Endothelial cell of umbilical vein (primary cell): Measurements from ENCODE around the gene BUB1. TPM values are rescaled to one million over a fixed set of nuclear protein-coding genes. Genes with fewer than 3 reads are reported as not detected.

Experiments
- BruUV-seq: library from RNA; stranded (reverse); fragments of 400-500 nt; replicated peaks from 2 replicates; lab custom pipeline; 2021; lab: Mats Ljungman, UMichigan
- CTCF ChIA-PET: fragments of 300-600, 350-600 bp; sonication (Branson Sonifier 250); formaldehyde crosslinking; loops from one replicate; lab custom pipeline; 2021; ENCODE audit warnings: antibody characterized with exemption, inconsistent platforms; lab: Charles Lee
- POLR2A ChIA-PET: fragments of 300-600, 350-600 bp; sonication (Branson Sonifier 250); formaldehyde crosslinking; loops from one replicate; lab custom pipeline; 2021; ENCODE audit warnings: antibody characterized with exemption, inconsistent platforms; lab: Charles Lee
- DNase-seq: peaks from one replicate; pipeline ENCODE4 v3.0.0-alpha.2; 2011; ENCODE audit warnings: low read depth, low spot score
- FAIRE-seq: peaks from 2 replicates; lab custom pipeline; 2011; peaks lifted over from hg19 to GRCh38; lab: Jason Lieb, UNC
- H2AFZ ChIP-seq: 2 replicates; pipeline ENCODE4 v1.6.0; 2012; ENCODE audit warnings: low read depth, low read length, control low read depth, inconsistent platforms
- H3K27ac ChIP-seq: 2 replicates; pipeline ENCODE4 v1.5.1; 2011; ENCODE audit warnings: low read depth, mild to moderate bottlenecking, control low read depth, low read length, moderate library complexity; ENCODE audit not compliant: insufficient read depth
- H3K27me3 ChIP-seq, 2 experiments: 2 replicates each; pipeline versions ENCODE4 v1.6.0 to v1.6.1; 2011; ENCODE audit warnings: low read length in 2 of 2, mixed read lengths in 1 of 2; ENCODE audit not compliant: control insufficient read depth in 2 of 2, insufficient read depth in 2 of 2
- H3K36me3 ChIP-seq, 2 experiments: 2 replicates in 1 of 2; 3 replicates in 1 of 2; pipeline ENCODE4 v1.5.1; 2011; ENCODE audit warnings: low read length in 2 of 2, mild to moderate bottlenecking in 1 of 2, moderate library complexity in 1 of 2; ENCODE audit not compliant: control insufficient read depth in 2 of 2, insufficient read depth in 2 of 2; ENCODE audit errors: extremely low read depth in 1 of 2
- H3K4me1 ChIP-seq: 3 replicates; pipeline ENCODE4 v1.5.1; 2011; ENCODE audit warnings: mild to moderate bottlenecking, low read length; ENCODE audit not compliant: control insufficient read depth, insufficient read depth; ENCODE audit errors: extremely low read depth
- H3K4me2 ChIP-seq: 2 replicates; pipeline ENCODE4 v1.6.1; 2011; ENCODE audit warnings: low read length, control low read depth, mixed read lengths; ENCODE audit not compliant: insufficient read depth
- H3K4me3 ChIP-seq, 3 experiments: fragments of 200-600 bp in 1 of 3; sonication (generic), shearing (Covaris generic) in 1 of 3; replicated peaks in 1 of 3; 2 replicates each; pipeline ENCODE4 v1.5.1; 2011 to 2016; ENCODE audit warnings: control low read depth in 3 of 3, low read length in 3 of 3, mild to moderate bottlenecking in 2 of 3, inconsistent platforms in 1 of 3, low read depth in 1 of 3, moderate library complexity in 1 of 3; ENCODE audit not compliant: insufficient read depth in 1 of 3
- H3K79me2 ChIP-seq: 2 replicates; pipeline ENCODE4 v1.6.0; 2012; ENCODE audit warnings: low read length, inconsistent platforms; ENCODE audit not compliant: control insufficient read depth, insufficient read depth
- H3K9ac ChIP-seq: replicated peaks from 2 replicates; pipeline ENCODE3; 2011; ENCODE audit warnings: low read length, control low read depth; ENCODE audit not compliant: insufficient read depth; ENCODE audit errors: extremely low read depth
- H3K9me1 ChIP-seq: replicated peaks from 3 replicates; pipeline ENCODE4 v1.6.0; 2011; ENCODE audit warnings: mild to moderate bottlenecking, low read length; ENCODE audit not compliant: control insufficient read depth, insufficient read depth; ENCODE audit errors: extremely low read depth
- H3K9me3 ChIP-seq: replicated peaks from 2 replicates; pipeline ENCODE4 v1.5.1; 2012; ENCODE audit warnings: low read length, inconsistent platforms; ENCODE audit not compliant: control insufficient read depth, insufficient read depth
- H4K20me1 ChIP-seq: replicated peaks from 2 replicates; pipeline ENCODE3; 2011; ENCODE audit warnings: mild to moderate bottlenecking, low read length; ENCODE audit not compliant: control insufficient read depth, insufficient read depth; ENCODE audit errors: extremely low read depth
- CTCF ChIP-seq, 2 donors: IDR thresholded peaks; 1 replicate in 1 of 2; 2 replicates in 1 of 2; pipeline ENCODE4 v1.5.1; 2011; ENCODE audit warnings: low read length in 2 of 2, mild to moderate bottlenecking in 2 of 2, moderate library complexity in 2 of 2, control low read depth in 1 of 2, inconsistent platforms in 1 of 2, low read depth in 1 of 2; ENCODE audit not compliant: insufficient read depth in 1 of 2; ENCODE audit errors: extremely low read depth in 1 of 2
- EZH2 ChIP-seq: IDR thresholded peaks from 2 replicates; pipeline ENCODE4 v1.6.1; 2012; ENCODE audit warnings: borderline replicate concordance, low read depth, mild to moderate bottlenecking, moderate library complexity, low read length, inconsistent platforms; ENCODE audit not compliant: severe bottlenecking
- FOS ChIP-seq: IDR thresholded peaks from 2 replicates; pipeline ENCODE4 v1.6.1; 2011; ENCODE audit warnings: mild to moderate bottlenecking, low read length, moderate library complexity, borderline replicate concordance; ENCODE audit not compliant: insufficient read depth
- GATA2 ChIP-seq: IDR thresholded peaks from 2 replicates; pipeline ENCODE4 v1.7.0; 2011; ENCODE audit warnings: low read depth, mild to moderate bottlenecking, moderate library complexity, mixed read lengths, low read length; ENCODE audit not compliant: insufficient read length, insufficient read depth
- JUN ChIP-seq: IDR thresholded peaks from 2 replicates; pipeline ENCODE4 v1.6.1; 2011; ENCODE audit warnings: borderline replicate concordance, low read depth; ENCODE audit not compliant: insufficient read length, insufficient read depth
- MAX ChIP-seq: IDR thresholded peaks from 2 replicates; pipeline ENCODE4 v1.6.1; 2011; ENCODE audit not compliant: insufficient read depth, insufficient read length
- MYC ChIP-seq: IDR thresholded peaks from one replicate; pipeline ENCODE4 v1.6.1; 2011; ENCODE audit warnings: mild to moderate bottlenecking, low read depth, low read length
- POLR2A ChIP-seq: IDR thresholded peaks from 2 replicates; pipeline ENCODE4 v1.6.1; 2012; ENCODE audit warnings: low read depth, mild to moderate bottlenecking, control low read depth, low read length
- POLR2AphosphoS5 ChIP-seq: IDR thresholded peaks from 2 replicates; pipeline ENCODE4 v1.6.1; 2012; ENCODE audit warnings: low read depth, mild to moderate bottlenecking, control low read depth, low read length, moderate library complexity; ENCODE audit not compliant: insufficient read depth
- dilution Hi-C: fragments of 300-500 bp; cut with MboI; formaldehyde crosslinking; loops from one replicate; pipeline ENCODE4 v1.15.0; 2019; ENCODE audit warnings: low sequenced_read_pairs; ENCODE audit not compliant: extremely low pct_ligation_motif_present
- intact Hi-C: fragments of 100-400 bp; cut with micrococcal nuclease; formaldehyde crosslinking; loops from one replicate; pipeline ENCODE4 v1.10.0; 2022
- polyA plus RNA-seq, 4 experiments: library from polyadenylated mRNA; depleted of rRNA in 3 of 4; stranded (reverse) in 3 of 4; unstranded in 1 of 4; fragments of >200 nt; gene quantifications; 2 replicates each; pipeline versions ENCODE4 v1.2.1 to v1.2.3, GENCODE V29; 2011 to 2012; ENCODE audit warnings: missing spikeins in 1 of 4
- total RNA-seq: library from RNA; stranded (reverse); gene quantifications from 2 replicates; pipeline ENCODE4 v1.2.3, GENCODE V29; 2021

BUB1 gene
- total and polyA plus RNA-seq, 2 donors (not counting 3 experiments of a cell fraction or from before 2014, with no cell fraction given), result 16.1 to 66.4 TPM

GRCh38 chr2:110716959-110717645 lies 39.2 kb upstream of the BUB1 start:
- ChIA-PET POLR2A (no interaction called here), CTCF (no interaction called here)
- no peak overlapping the region for H2AFZ ChIP-seq
- H3K9ac ChIP-seq, result no peak overlapping the region
- H3K9me1 ChIP-seq, result no peaks in the 10 kb centered on the region
- FAIRE-seq, result no peak
- TF ChIP-seq MYC, result no peak
- no peak for TF ChIP-seq EZH2
- no peak for TF ChIP-seq POLR2AphosphoS5
- TF ChIP-seq GATA2, result no peak
- no peak for TF ChIP-seq POLR2A
- no peak for TF ChIP-seq FOS
- no peak for TF ChIP-seq JUN
- no peak for TF ChIP-seq CTCF (IDR thresholded peaks at IDR 0.05; ENCODE audit: extremely low read depth in 1 of 2, insufficient read depth in 1 of 2, low read depth in 1 of 2, low read length in 2 of 2)
- no peak for TF ChIP-seq MAX
- no peak overlapping the region for H3K4me2 ChIP-seq
- intact Hi-C loops, result no loop called here
- DNase-seq, result no peak
- no peak overlapping the region for H3K4me3 ChIP-seq
- no peaks in the 10 kb centered on the region for H4K20me1 ChIP-seq
- no peak overlapping the region for H3K27ac ChIP-seq
- no peaks in the 10 kb centered on the region for H3K79me2 ChIP-seq
- H3K4me1 ChIP-seq, result no peaks in the 10 kb centered on the region
- H3K36me3 ChIP-seq, result no peaks in the 10 kb centered on the region
- dilution Hi-C loops, result no loop called here
- no TSS peak for BruUV-seq
- H3K9me3 ChIP-seq, result no peaks in the 10 kb centered on the region
- H3K27me3 ChIP-seq, result peaks cover 13 to 55% of the 10 kb centered on the region in 2 experiments
